SKM-1 (cell line): Measurements from ENCODE around the gene KRTAP4-11.
"Not testable (repeated sequence)": the region's sequence is repeated elsewhere in the genome, so short reads cannot be mapped to it uniquely, and the experiment has no call there.

Experiments
- DNase-seq: peaks from one replicate; lab custom pipeline; 2025; ENCODE audit not compliant: unreplicated experiment; lab: John Stamatoyannopoulos, UW

KRTAP4-11 gene

GRCh38 chr17:41117846-41118386, at the start of gene KRTAP4-11:
TSS of gene KRTAP4-11 (minus strand) at chr17:41118373. CDS start at chr17:41118315, 58 bp downstream.
- not testable (repeated sequence) for DNase-seq

GRCh38 chr17:41167561-41167960, 49.4 kb upstream of the KRTAP4-11 start:
- DNase-seq: no peak

GRCh38 chr17:41163828-41164227, 45.7 kb upstream of the KRTAP4-11 start:
- DNase-seq: no peak

GRCh38 chr17:41160648-41161047, 42.5 kb upstream of the KRTAP4-11 start, which contains the start of gene KRTAP4-4:
TSS of gene KRTAP4-4 (minus strand) at chr17:41160748. CDS start at chr17:41160691, 57 bp downstream.
- DNase-seq: no peak

- DNase-seq: not testable (repeated sequence)
These were observed 42.0 kb upstream of the KRTAP4-11 start for GRCh38 chr17:41160190-41160589.

DNA sequence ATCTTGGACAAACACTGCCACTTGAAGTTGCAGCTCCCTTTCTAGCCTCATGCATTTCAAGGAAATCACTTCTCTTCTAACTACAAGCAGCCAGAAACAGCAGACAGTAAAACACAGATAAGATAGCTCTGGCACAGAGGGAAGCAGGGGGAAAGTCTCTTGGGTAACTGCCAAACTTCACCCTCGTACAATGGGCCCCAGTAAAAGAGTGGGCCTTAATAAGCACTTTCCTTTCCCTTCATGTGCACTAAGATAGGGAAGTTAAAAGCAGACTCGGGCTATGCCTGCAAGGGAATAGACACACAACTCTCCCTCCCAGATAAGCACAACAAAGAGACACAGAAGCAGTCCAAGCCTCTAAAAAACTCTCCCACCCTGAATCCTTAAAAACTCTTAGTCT, 35.7 kb upstream of the KRTAP4-11 start:
- DNase-seq: no peak

DNA sequence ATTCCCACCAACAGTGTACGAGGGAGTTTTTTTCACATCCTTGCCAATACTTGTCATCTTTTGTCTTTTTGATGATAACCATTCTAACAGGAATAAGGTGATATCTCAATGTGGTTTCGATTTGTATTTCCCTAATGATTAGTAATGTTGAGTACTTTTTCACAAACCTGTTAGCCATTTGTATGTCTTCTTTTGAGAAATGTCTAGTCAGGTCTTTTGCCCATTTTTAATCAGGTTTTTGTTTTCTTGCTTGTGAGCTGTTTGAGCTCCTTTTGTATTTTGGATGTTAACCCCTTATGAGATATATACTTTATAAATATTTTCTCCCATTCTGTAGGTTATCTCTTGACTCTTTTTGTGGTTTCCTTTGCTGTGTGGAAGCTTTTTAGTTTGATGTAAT, 33.4 kb upstream of the KRTAP4-11 start:
- DNase-seq: no peak

- DNase-seq: no peak
These were observed 31.9 kb upstream of the KRTAP4-11 start for GRCh38 chr17:41150026-41150425.

DNA sequence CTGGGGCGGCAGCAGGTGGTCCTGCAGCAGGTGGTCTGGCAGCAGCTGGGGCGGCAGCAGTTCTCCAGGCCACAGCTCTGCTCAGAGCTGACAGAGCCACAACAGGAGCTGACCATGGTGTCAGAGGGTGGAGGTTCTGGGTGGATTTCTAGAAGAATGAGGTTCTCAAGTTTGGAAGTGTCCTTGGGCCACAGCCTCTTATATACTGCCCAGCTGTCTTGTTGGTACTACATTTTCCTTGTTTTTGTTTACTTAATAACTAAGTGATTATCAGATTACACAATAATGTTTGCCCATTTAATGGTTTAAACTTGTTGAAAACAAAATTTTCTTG, 31.4 kb upstream of the KRTAP4-11 start, which contains the start of gene KRTAP4-5:
Gene KRTAP4-5, minus strand, starts transcription at position 174 of the 334 bp plus-strand sequence. Its CDS starts 58 bp downstream, at position 116.
- no peak for DNase-seq

- DNase-seq: not testable (repeated sequence)
These were observed 30.9 kb upstream of the KRTAP4-11 start for GRCh38 chr17:41148971-41149651.

DNA sequence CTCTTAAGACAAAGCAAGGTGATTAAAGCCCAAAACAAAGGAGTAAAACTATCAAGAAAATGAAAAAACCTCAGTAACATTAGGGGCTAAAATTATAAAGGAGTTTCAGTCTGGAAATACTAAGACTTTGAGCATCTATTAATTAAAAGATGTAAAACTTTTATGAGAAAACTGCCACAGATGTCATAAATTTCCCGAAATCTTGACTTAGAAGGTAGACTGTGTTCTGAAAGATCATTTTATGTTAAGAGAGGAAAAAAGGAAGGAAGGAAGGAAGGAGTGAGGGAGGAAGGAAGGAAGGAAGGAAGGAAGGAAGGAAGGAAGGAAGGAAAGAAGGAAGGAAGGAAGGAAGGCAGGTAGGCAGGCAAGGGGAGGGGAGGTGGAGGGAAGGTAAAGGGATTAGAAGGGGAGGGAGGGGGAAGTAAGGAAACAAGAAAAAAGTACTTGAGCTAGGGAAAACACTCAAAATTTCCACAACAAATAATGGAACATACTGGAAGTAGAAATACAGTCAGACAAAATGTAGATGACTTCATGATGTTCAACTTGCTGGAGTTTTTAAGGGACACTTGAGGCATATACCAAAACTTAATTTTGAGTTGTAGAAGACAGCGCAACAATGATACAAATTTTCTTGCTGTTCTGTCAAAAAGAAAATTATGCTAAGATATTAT, 29.5 kb upstream of the KRTAP4-11 start:
- no peak for DNase-seq

GRCh38 chr17:41145261-41145660, 27.1 kb upstream of the KRTAP4-11 start:
- DNase-seq: no peak

DNA sequence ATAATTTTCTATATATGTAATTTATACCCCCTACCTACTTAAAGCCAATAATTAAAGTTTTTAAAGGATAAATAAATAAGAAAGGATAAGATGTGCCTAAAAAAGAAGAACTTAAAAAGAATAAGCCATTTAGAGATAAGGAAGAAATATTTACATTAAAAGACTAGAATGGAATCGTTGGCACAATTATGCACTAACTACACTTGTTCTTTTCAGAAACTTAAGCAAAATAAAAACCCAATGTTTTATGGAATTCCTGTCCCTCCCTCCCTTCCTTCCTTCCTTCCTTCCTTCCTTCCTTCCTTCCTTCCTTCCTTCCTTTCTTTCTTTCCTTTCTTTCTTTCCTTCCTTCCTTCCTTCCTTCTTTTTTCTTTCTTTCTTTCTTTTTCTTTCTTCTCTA, 26.7 kb upstream of the KRTAP4-11 start:
- no peak for DNase-seq

GRCh38 chr17:41141361-41141760, 23.2 kb upstream of the KRTAP4-11 start:
- no peak for DNase-seq

- DNase-seq: no peak
These were observed 22.4 kb upstream of the KRTAP4-11 start, which contains the start of gene KRTAP4-6 for GRCh38 chr17:41140360-41141131. TSS of gene KRTAP4-6 (minus strand) at chr17:41140544. CDS start at chr17:41140487, 57 bp downstream.

GRCh38 chr17:41139865-41140264, 21.7 kb upstream of the KRTAP4-11 start:
- not testable (repeated sequence) for DNase-seq

GRCh38 chr17:41133880-41134735, 15.9 kb upstream of the KRTAP4-11 start:
- no peak for DNase-seq

- no peak for DNase-seq
These were observed 13.8 kb upstream of the KRTAP4-11 start for GRCh38 chr17:41131979-41132378.

GRCh38 chr17:41127371-41127770, 9.2 kb upstream of the KRTAP4-11 start:
- DNase-seq: no peak

GRCh38 chr17:41126412-41126811, 8.2 kb upstream of the KRTAP4-11 start:
- no peak for DNase-seq
